ENCODE results near the gene DCTN3.

DNA sequence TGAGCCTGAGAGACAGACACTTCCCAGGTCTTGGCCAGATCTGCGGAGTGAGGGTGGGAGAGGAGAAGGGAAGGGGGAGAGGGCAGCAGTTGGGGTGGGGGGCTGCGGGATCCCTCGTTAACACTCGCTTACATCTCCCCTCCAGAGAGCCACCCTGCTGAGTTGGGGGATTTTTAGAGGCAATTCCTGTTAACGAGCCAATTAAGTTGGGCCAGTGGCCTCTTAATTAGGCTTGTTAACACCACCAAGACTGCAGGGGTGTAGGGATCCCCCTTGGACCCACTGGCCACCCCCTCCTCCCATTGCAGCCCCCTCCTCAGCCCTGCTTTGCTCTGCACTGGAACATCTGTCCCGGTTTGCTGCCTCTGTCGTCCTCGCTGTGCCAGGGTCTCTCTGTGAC is 54.4 kb downstream of the DCTN3 start:
- TF ChIP-seq POLR2A (IDR thresholded peaks at IDR 0.05) = no peak
- TF ChIP-seq, protein P1, sequence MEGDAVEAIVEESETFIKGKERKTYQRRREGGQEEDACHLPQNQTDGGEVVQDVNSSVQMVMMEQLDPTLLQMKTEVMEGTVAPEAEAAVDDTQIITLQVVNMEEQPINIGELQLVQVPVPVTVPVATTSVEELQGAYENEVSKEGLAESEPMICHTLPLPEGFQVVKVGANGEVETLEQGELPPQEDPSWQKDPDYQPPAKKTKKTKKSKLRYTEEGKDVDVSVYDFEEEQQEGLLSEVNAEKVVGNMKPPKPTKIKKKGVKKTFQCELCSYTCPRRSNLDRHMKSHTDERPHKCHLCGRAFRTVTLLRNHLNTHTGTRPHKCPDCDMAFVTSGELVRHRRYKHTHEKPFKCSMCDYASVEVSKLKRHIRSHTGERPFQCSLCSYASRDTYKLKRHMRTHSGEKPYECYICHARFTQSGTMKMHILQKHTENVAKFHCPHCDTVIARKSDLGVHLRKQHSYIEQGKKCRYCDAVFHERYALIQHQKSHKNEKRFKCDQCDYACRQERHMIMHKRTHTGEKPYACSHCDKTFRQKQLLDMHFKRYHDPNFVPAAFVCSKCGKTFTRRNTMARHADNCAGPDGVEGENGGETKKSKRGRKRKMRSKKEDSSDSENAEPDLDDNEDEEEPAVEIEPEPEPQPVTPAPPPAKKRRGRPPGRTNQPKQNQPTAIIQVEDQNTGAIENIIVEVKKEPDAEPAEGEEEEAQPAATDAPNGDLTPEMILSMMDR (IDR thresholded peaks at IDR 0.05) = no peak
